Measurements from ENCODE around the gene DAPK2. TPM values are rescaled to one million over a fixed set of nuclear protein-coding genes. Genes with fewer than 3 reads are reported as not detected.

DAPK2 gene
- total RNA-seq, 2 donors from 2014 or later, result 6.1 to 10.6 TPM

DNA sequence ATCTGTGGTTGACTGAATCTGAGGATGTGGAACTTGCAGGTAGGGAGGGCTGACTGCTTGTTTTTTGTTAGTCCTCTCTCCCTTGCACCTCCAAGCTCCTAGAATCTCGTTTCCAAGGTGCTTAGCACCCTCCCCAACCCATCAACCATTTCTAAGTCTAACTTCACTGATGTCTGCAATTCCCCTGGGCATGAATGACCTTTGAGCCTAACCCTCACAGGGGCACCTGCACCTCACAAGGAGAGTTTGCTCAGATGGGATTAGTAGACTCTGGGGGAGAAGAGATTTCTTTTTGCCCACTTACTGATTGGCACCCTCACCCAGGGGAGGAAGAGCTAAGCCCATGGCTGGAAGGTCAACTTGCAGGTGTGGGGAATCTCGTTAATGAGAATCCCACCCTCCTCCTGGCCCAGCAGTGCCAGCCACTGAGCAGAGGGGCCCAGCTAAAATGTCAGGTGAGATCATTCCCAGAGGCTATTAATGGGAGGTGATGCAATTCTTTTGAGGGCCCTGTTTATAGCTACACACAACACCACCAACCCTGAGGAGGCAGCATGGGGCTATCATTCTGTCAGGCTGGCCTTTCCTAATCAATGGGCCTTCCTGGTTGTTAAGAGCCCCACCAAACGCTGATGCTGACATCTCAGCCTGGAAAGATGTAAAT, 130.9 kb downstream of the DAPK2 start:
- TF ChIP-seq, protein P1, sequence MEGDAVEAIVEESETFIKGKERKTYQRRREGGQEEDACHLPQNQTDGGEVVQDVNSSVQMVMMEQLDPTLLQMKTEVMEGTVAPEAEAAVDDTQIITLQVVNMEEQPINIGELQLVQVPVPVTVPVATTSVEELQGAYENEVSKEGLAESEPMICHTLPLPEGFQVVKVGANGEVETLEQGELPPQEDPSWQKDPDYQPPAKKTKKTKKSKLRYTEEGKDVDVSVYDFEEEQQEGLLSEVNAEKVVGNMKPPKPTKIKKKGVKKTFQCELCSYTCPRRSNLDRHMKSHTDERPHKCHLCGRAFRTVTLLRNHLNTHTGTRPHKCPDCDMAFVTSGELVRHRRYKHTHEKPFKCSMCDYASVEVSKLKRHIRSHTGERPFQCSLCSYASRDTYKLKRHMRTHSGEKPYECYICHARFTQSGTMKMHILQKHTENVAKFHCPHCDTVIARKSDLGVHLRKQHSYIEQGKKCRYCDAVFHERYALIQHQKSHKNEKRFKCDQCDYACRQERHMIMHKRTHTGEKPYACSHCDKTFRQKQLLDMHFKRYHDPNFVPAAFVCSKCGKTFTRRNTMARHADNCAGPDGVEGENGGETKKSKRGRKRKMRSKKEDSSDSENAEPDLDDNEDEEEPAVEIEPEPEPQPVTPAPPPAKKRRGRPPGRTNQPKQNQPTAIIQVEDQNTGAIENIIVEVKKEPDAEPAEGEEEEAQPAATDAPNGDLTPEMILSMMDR (IDR thresholded peaks at IDR 0.05), result no peak
- peaks cover 0 to under 1% of the 10 kb centered on the region in 2 donors for H3K4me1 ChIP-seq (ENCODE audit: control insufficient read depth in 1 of 2, low read depth in 2 of 2)
- H3K27me3 ChIP-seq (replicated peaks; ENCODE audit: insufficient read depth), result no peaks in the 10 kb centered on the region
- H3K9me3 ChIP-seq, result no peaks in the 10 kb centered on the region
- H3K36me3 ChIP-seq, result no peaks in the 10 kb centered on the region
- no peak overlapping the region for H3K4me3 ChIP-seq
- no peak overlapping the region for H3K27ac ChIP-seq
- no peak for ATAC-seq (ENCODE audit: insufficient number of reproducible peaks, low FRiP score, low read depth)
- DNase-seq (ENCODE audit: low spot score), result no peak

DNA sequence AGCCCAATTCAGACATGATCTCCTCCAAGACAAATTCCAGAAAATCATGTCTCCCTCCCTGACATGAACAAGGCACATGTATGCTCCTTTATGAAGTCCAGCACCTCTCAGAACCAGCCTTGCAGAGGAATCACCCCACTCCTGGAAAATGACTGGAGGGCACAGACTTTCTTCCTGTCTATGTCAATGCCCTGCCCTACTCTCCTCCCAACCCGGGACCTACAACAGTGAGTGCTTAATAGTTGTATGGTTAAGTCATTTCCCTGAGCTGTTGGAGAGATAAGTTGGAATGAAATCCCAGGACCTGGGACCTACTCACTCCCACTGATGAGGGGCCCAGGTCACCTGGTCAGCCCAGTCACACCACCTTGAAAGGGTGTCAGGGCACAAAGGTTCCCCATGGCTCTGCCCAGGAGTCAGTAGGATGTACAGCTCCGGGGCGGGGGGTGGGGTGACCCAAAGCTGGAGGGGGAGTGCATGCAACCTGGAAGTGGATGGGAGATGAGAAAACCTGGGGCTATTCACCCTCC, 132.4 kb downstream of the DAPK2 start:
- TF ChIP-seq, protein P1 (IDR thresholded peaks at IDR 0.05), result no peak
- H3K9me3 ChIP-seq, result no peaks in the 10 kb centered on the region
- no peak overlapping the region for H3K27ac ChIP-seq
- no peaks in the 10 kb centered on the region for H3K36me3 ChIP-seq
- no peak overlapping the region for H3K4me3 ChIP-seq
- H3K4me1 ChIP-seq (ENCODE audit: control insufficient read depth in 1 of 2, low read depth in 2 of 2), result peaks cover 12 to 13% of the 10 kb centered on the region in 2 donors
- no peak for DNase-seq (ENCODE audit: low spot score)
- H3K27me3 ChIP-seq (replicated peaks; ENCODE audit: insufficient read depth), result no peaks in the 10 kb centered on the region
- no peak for ATAC-seq (ENCODE audit: insufficient number of reproducible peaks, low FRiP score, low read depth)

DNA sequence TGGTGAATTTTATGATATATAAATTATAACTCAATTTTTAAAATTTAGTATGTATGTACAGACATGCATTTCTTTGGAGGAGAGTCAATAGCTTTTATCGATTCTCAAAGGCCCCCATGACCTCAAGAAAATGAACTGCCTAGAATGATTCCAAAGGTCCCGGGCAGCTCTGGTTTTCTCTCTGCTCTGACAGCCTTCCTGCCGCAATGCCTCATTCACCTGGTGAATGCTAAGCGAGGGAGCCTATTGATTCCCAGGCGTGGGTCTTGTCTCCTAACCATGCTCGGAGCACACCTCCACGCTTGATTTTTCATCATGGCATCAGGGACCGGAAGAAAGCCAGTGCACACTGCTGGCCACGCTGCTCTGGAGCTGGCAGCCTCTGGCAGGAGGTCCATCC, 132.9 kb downstream of the DAPK2 start:
- ATAC-seq (ENCODE audit: insufficient number of reproducible peaks, low FRiP score, low read depth) (no peak), DNase-seq (ENCODE audit: low spot score) (no peak)
- Histone ChIP-seq H3K4me1 (ENCODE audit: control insufficient read depth in 1 of 2, low read depth in 2 of 2) (peaks cover 12 to 16% of the 10 kb centered on the region in 2 donors), H3K27ac (no peak overlapping the region), H3K4me3 (no peak overlapping the region), H3K9me3 (no peaks in the 10 kb centered on the region), H3K27me3 (replicated peaks; ENCODE audit: insufficient read depth) (no peaks in the 10 kb centered on the region), H3K36me3 (no peaks in the 10 kb centered on the region)
- TF ChIP-seq, protein P1 (IDR thresholded peaks at IDR 0.05), result no peak

DNA sequence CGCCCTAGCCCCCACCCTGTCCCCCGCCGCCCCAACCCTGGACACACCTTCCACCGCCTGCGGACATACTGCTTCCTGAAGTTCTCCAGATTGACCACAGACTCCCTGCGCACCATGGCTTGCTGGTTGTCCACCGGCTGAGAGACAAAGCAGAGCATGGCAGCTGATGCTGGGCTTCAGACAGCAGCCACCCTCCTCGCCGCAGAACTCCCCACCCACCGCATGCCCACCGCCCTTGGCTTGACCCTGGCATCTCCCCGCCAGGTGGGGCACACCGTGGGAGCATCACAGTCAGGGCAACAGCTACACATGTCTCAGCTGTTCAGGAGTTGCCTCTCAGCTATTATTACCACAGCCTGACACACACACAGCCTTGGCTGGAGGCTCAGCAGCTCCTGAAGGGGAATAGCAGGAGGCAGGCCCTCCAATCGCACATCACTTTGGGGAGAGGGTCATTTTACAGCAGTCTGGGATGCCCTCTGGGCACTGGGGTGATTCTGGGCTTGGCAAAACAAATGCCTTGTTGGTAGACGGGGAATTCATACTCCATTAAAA, 134.1 kb downstream of the DAPK2 start:
- Histone ChIP-seq H3K9me3 (no peaks in the 10 kb centered on the region), H3K27ac (no peak overlapping the region), H3K27me3 (replicated peaks; ENCODE audit: insufficient read depth) (no peaks in the 10 kb centered on the region), H3K4me3 (no peak overlapping the region), H3K4me1 (ENCODE audit: control insufficient read depth in 1 of 2, low read depth in 2 of 2) (peaks cover 12 to 16% of the 10 kb centered on the region in 2 donors), H3K36me3 (no peaks in the 10 kb centered on the region)
- DNase-seq (ENCODE audit: low spot score) (no peak), ATAC-seq (ENCODE audit: insufficient number of reproducible peaks, low FRiP score, low read depth) (no peak)
- TF ChIP-seq, protein P1 (IDR thresholded peaks at IDR 0.05), result no peak

DNA sequence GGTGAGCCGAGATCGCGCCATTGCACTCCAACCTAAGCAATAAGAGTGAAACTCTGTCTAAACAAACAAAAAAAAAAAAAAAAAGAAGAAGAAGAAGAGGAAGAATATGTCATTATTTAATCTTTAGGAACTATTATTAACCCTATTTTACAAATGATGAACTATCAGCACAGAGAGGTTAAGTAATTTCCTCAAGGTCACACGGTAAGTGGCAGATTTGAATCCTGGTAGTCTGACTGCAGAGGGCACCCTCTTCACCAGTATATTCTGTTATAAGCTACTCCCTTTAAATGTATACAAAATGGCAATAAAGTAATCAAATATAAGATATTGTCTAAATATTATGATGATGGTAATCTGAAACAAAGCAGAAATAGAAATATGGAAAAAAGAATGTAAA, 135.1 kb downstream of the DAPK2 start:
- Histone ChIP-seq H3K4me3 (no peak overlapping the region), H3K9me3 (no peaks in the 10 kb centered on the region), H3K36me3 (no peaks in the 10 kb centered on the region), H3K27ac (no peak overlapping the region), H3K4me1 (ENCODE audit: control insufficient read depth in 1 of 2, low read depth in 2 of 2) (peaks cover 12 to 16% of the 10 kb centered on the region in 2 donors), H3K27me3 (replicated peaks; ENCODE audit: insufficient read depth) (no peaks in the 10 kb centered on the region)
- no peak for DNase-seq (ENCODE audit: low spot score)
- TF ChIP-seq, protein P1 (IDR thresholded peaks at IDR 0.05), result no peak
- ATAC-seq (ENCODE audit: insufficient number of reproducible peaks, low FRiP score, low read depth), result no peak

Data from thoracic aorta (tissue), 2 donors.